ENCODE results near the gene FOXK1.
"Not testable (repeated sequence)": the region's sequence is repeated elsewhere in the genome, so short reads cannot be mapped to it uniquely, and the experiment has no call there.

Gene FOXK1

GRCh38 chr7:4692055-4692454 lies 10.0 kb downstream of the FOXK1 start:
- H3K4me3 ChIP-seq = no peak overlapping the region
- peak overlapping the region in 7 of 21 experiments; percentile 25 to 84 (median 53) for H3K27ac ChIP-seq

- peak overlapping the region in 5 of 21 experiments; percentile 22 to 84 (median 61) for H3K27ac ChIP-seq
- H3K4me3 ChIP-seq = not testable (repeated sequence)
Observed at GRCh38 chr7:4692622-4693021, 10.5 kb downstream of the FOXK1 start.

- Histone ChIP-seq H3K27ac (peak overlapping the region in 7 of 21 experiments; percentile 25 to 84 (median 74)), H3K4me3 (no peak overlapping the region)
Observed at GRCh38 chr7:4693152-4693551, 11.1 kb downstream of the FOXK1 start.

- no peak overlapping the region for H3K4me3 ChIP-seq
- H3K27ac ChIP-seq = peak overlapping the region in 10 of 21 experiments; percentile 3 to 84 (median 74)
Observed at GRCh38 chr7:4693749-4694148, 11.7 kb downstream of the FOXK1 start.

- peak overlapping the region in 13 of 21 experiments; percentile 3 to 84 (median 68) for H3K27ac ChIP-seq
Observed at GRCh38 chr7:4694305-4694704, 12.2 kb downstream of the FOXK1 start.

GRCh38 chr7:4698707-4699275 lies 16.7 kb downstream of the FOXK1 start:
- H3K27ac ChIP-seq = no peak overlapping the region
- H3K4me3 ChIP-seq = no peak overlapping the region

More at GRCh38 chr7:4694305-4694704, 12.2 kb downstream of the FOXK1 start:
- H3K4me3 ChIP-seq = no peak overlapping the region

- Histone ChIP-seq H3K4me3 (no peak overlapping the region), H3K27ac (peak overlapping the region in 2 of 21 experiments; percentile 5 to 25)
Observed at GRCh38 chr7:4699841-4700240, 17.7 kb downstream of the FOXK1 start.

GRCh38 chr7:4700577-4701235 lies 18.6 kb downstream of the FOXK1 start:
- Histone ChIP-seq H3K4me3 (no peak overlapping the region), H3K27ac (peak overlapping the region in 1 of 21 experiments; percentile 64)

GRCh38 chr7:4702961-4703512 lies 20.9 kb downstream of the FOXK1 start:
- Histone ChIP-seq H3K4me3 (no peak overlapping the region), H3K27ac (peak overlapping the region in 9 of 21 experiments; percentile 17 to 81 (median 67))

GRCh38 chr7:4703532-4703931 lies 21.4 kb downstream of the FOXK1 start:
- no peak overlapping the region for H3K4me3 ChIP-seq

GRCh38 chr7:4706384-4707216 lies 24.5 kb downstream of the FOXK1 start:
- Histone ChIP-seq H3K4me3 (no peak overlapping the region), H3K27ac (peak overlapping the region in 12 of 21 experiments; percentile 6 to 57 (median 32))

More at GRCh38 chr7:4703532-4703931, 21.4 kb downstream of the FOXK1 start:
- H3K27ac ChIP-seq = peak overlapping the region in 7 of 21 experiments; percentile 17 to 81 (median 68)

GRCh38 chr7:4707217-4707741 lies 25.2 kb downstream of the FOXK1 start:
- no peak overlapping the region for H3K4me3 ChIP-seq
- peak overlapping the region in 7 of 21 experiments; percentile 4 to 57 (median 16) for H3K27ac ChIP-seq

- H3K4me3 ChIP-seq = no peak overlapping the region
Observed at GRCh38 chr7:4707980-4708411, 25.9 kb downstream of the FOXK1 start.

GRCh38 chr7:4709187-4709586 lies 27.1 kb downstream of the FOXK1 start:
- no peak overlapping the region for H3K27ac ChIP-seq
- H3K4me3 ChIP-seq = no peak overlapping the region

More at GRCh38 chr7:4707980-4708411, 25.9 kb downstream of the FOXK1 start:
- peak overlapping the region in 8 of 21 experiments; percentile 4 to 57 (median 30) for H3K27ac ChIP-seq

- Histone ChIP-seq H3K27ac (peak overlapping the region in 5 of 21 experiments; percentile 9 to 75 (median 26)), H3K4me3 (no peak overlapping the region)
Observed at GRCh38 chr7:4711093-4711492, 29.0 kb downstream of the FOXK1 start.

- H3K27ac ChIP-seq = peak overlapping the region in 8 of 21 experiments; percentile 9 to 75 (median 36)
Observed at GRCh38 chr7:4711634-4712033, 29.5 kb downstream of the FOXK1 start.

GRCh38 chr7:4712281-4713182 lies 30.4 kb downstream of the FOXK1 start:
- no peak overlapping the region for H3K4me3 ChIP-seq

More at GRCh38 chr7:4711634-4712033, 29.5 kb downstream of the FOXK1 start:
- no peak overlapping the region for H3K4me3 ChIP-seq

GRCh38 chr7:4713183-4713784 lies 31.2 kb downstream of the FOXK1 start:
- no peak overlapping the region for H3K4me3 ChIP-seq
- peak overlapping the region in 12 of 21 experiments; percentile 15 to 75 (median 40) for H3K27ac ChIP-seq

More at GRCh38 chr7:4712281-4713182, 30.4 kb downstream of the FOXK1 start:
- H3K27ac ChIP-seq = peak overlapping the region in 12 of 21 experiments; percentile 19 to 76 (median 47)

Measured in skin epidermis (tissue), 12 donors.